NCI-H510A treated with DMSO at 0.1 percent for 48 hours (cell line): ENCODE measurements around the gene SNX25.

Experiments
- DNase-seq: peaks from one replicate; lab custom pipeline; 2025; lab: John Stamatoyannopoulos, UW

Gene SNX25

GRCh38 chr4:185265942-185266341 lies 56.5 kb downstream of the SNX25 start:
- DNase-seq: peak; percentile 27

GRCh38 chr4:185269286-185269685 lies 59.9 kb downstream of the SNX25 start:
- DNase-seq: no peak

- DNase-seq: no peak
Measured at GRCh38 chr4:185270037-185270436, 60.6 kb downstream of the SNX25 start.

GRCh38 chr4:185270885-185271284 lies 61.5 kb downstream of the SNX25 start:
- no peak for DNase-seq

- no peak for DNase-seq
Measured at GRCh38 chr4:185272245-185272644, 62.8 kb downstream of the SNX25 start.

- no peak for DNase-seq
Measured at GRCh38 chr4:185275501-185275900, 66.1 kb downstream of the SNX25 start.

- no peak for DNase-seq
Measured at GRCh38 chr4:185276036-185276435, 66.6 kb downstream of the SNX25 start.

GRCh38 chr4:185278716-185279115 lies 69.3 kb downstream of the SNX25 start:
- DNase-seq: no peak

GRCh38 chr4:185280608-185281007 lies 71.2 kb downstream of the SNX25 start:
- DNase-seq: peak; percentile 33

GRCh38 chr4:185282968-185283367 lies 73.6 kb downstream of the SNX25 start:
- no peak for DNase-seq

- no peak for DNase-seq
Measured at GRCh38 chr4:185283723-185284122, 74.3 kb downstream of the SNX25 start.

- DNase-seq: no peak
Measured at GRCh38 chr4:185285632-185286393, 76.4 kb downstream of the SNX25 start.

GRCh38 chr4:185286571-185286970 lies 77.2 kb downstream of the SNX25 start:
- no peak for DNase-seq

GRCh38 chr4:185287031-185287430 lies 77.6 kb downstream of the SNX25 start:
- DNase-seq: no peak

- DNase-seq: no peak
Measured at GRCh38 chr4:185290018-185290607, 80.7 kb downstream of the SNX25 start.

GRCh38 chr4:185290656-185291055 lies 81.3 kb downstream of the SNX25 start:
- DNase-seq: no peak

GRCh38 chr4:185293202-185293601 lies 83.8 kb downstream of the SNX25 start:
- DNase-seq: no peak

- DNase-seq: no peak
Measured at GRCh38 chr4:185296665-185297460, 87.5 kb downstream of the SNX25 start.

GRCh38 chr4:185298728-185299430 lies 89.5 kb downstream of the SNX25 start:
- no peak for DNase-seq

GRCh38 chr4:185304541-185304940 lies 95.1 kb downstream of the SNX25 start:
- DNase-seq: no peak

GRCh38 chr4:185304944-185305690 lies 95.7 kb downstream of the SNX25 start:
- no peak for DNase-seq
